CD14-positive monocyte (primary cell): ENCODE data around the gene B3GNT9. TPM values are rescaled to one million over a fixed set of nuclear protein-coding genes. Genes with fewer than 3 reads are reported as not detected.
A peak's percentile ranks its signal among the peaks of the same experiment; 100 is the strongest.
"Not testable (repeated sequence)": the region's sequence is repeated elsewhere in the genome, so short reads cannot be mapped to it uniquely, and the experiment has no call there.

Experiments
- DNase-seq, 3 donors: peaks; one replicate each; pipeline ENCODE4 v3.0.0-alpha.2; 2011 to 2022
- H2AFZ ChIP-seq: 2 replicates; pipeline ENCODE4 v1.6.0; 2012; ENCODE audit warnings: mild to moderate bottlenecking, low read depth, low read length, inconsistent platforms; ENCODE audit not compliant: insufficient read depth, poor library complexity, severe bottlenecking
- H3K27ac ChIP-seq, 2 donors: 1 replicate in 1 of 2; 2 replicates in 1 of 2; pipeline ENCODE4 v1.5.1; 2012 to 2013; ENCODE audit warnings: low read length in 2 of 2, control low read depth in 1 of 2, inconsistent platforms in 1 of 2, low read depth in 1 of 2, mild to moderate bottlenecking in 1 of 2
- H3K27me3 ChIP-seq, 2 donors: one replicate each; pipeline versions ENCODE4 v1.6.0 to v1.6.1; 2011 to 2013; ENCODE audit warnings: low read length in 2 of 2; ENCODE audit not compliant: control insufficient read depth in 2 of 2, insufficient read depth in 2 of 2
- H3K36me3 ChIP-seq, 2 donors: replicated peaks in 1 of 2; 1 replicate in 1 of 2; 2 replicates in 1 of 2; pipeline versions ENCODE4 v1.5.1 to v1.6.1; 2012 to 2013; ENCODE audit warnings: low read length in 2 of 2, control low read depth in 1 of 2, inconsistent platforms in 1 of 2, mild to moderate bottlenecking in 1 of 2; ENCODE audit not compliant: insufficient read depth in 2 of 2, control insufficient read depth in 1 of 2
- H3K4me1 ChIP-seq, 2 donors: 1 replicate in 1 of 2; 2 replicates in 1 of 2; pipeline versions ENCODE4 v1.5.1 to v1.6.1; 2012 to 2013; ENCODE audit warnings: low read length in 2 of 2, control low read depth in 1 of 2, inconsistent platforms in 1 of 2, mild to moderate bottlenecking in 1 of 2, moderate library complexity in 1 of 2; ENCODE audit not compliant: insufficient read depth in 2 of 2, control insufficient read depth in 1 of 2
- H3K4me2 ChIP-seq: replicated peaks from 2 replicates; pipeline ENCODE3; 2012; ENCODE audit warnings: low read length, moderate library complexity, mild to moderate bottlenecking; ENCODE audit not compliant: poor library complexity, severe bottlenecking; ENCODE audit errors: extremely low read depth
- H3K4me3 ChIP-seq, 3 experiments: fragments of 200-600 bp in 1 of 3; sonication (generic) in 1 of 3; replicated peaks in 1 of 3; 1 replicate in 2 of 3; 2 replicates in 1 of 3; pipeline ENCODE4 v1.5.1; 2011 to 2013; ENCODE audit warnings: low read length in 3 of 3, mild to moderate bottlenecking in 3 of 3, control low read depth in 2 of 3, low read depth in 2 of 3, inconsistent platforms in 1 of 3, moderate library complexity in 1 of 3
- H3K79me2 ChIP-seq: 2 replicates; pipeline ENCODE4 v1.6.0; 2012; ENCODE audit warnings: mild to moderate bottlenecking, control low read depth, inconsistent platforms, low read length, moderate library complexity; ENCODE audit not compliant: insufficient read depth
- H3K9ac ChIP-seq: 2 replicates; pipeline ENCODE4 v1.6.0; 2017; ENCODE audit warnings: low read length, mild to moderate bottlenecking; ENCODE audit not compliant: insufficient read depth, poor library complexity, severe bottlenecking
- H3K9me3 ChIP-seq, 2 donors: replicated peaks in 1 of 2; 1 replicate in 1 of 2; 2 replicates in 1 of 2; pipeline versions ENCODE4 v1.5.1 to v1.6.1; 2012 to 2013; ENCODE audit warnings: low read length in 2 of 2, control low read depth in 1 of 2; ENCODE audit not compliant: control insufficient read depth in 1 of 2, insufficient read depth in 1 of 2
- H4K20me1 ChIP-seq: 2 replicates; pipeline ENCODE4 v1.6.0; 2012; ENCODE audit warnings: mild to moderate bottlenecking, low read length, control low read depth, moderate library complexity; ENCODE audit not compliant: insufficient read depth
- H3K27ac Mint-ChIP-seq, 7 donors: one replicate each; pipeline ENCODE4 v1.8.0; 2020; ENCODE audit warnings: mild to moderate bottlenecking in 7 of 7, mixed read lengths in 7 of 7, moderate library complexity in 6 of 7, inconsistent platforms in 2 of 7
- H3K27me3 Mint-ChIP-seq, 3 donors: one replicate each; pipeline ENCODE4 v1.8.0; 2021 to 2022; ENCODE audit warnings: low read depth in 3 of 3, mild to moderate bottlenecking in 3 of 3, mixed read lengths in 3 of 3, moderate library complexity in 3 of 3, inconsistent platforms in 1 of 3
- H3K36me3 Mint-ChIP-seq, 2 donors: one replicate each; pipeline ENCODE4 v1.8.0; 2020; ENCODE audit warnings: mixed read lengths in 2 of 2, inconsistent platforms in 1 of 2, mild to moderate bottlenecking in 1 of 2
- H3K4me1 Mint-ChIP-seq: one replicate; pipeline ENCODE4 v1.8.0; 2020; ENCODE audit warnings: mild to moderate bottlenecking, mixed read lengths
- H3K4me3 Mint-ChIP-seq, 2 donors: one replicate each; pipeline ENCODE4 v1.8.0; 2020; ENCODE audit warnings: mild to moderate bottlenecking in 2 of 2, mixed read lengths in 2 of 2, moderate library complexity in 1 of 2
- H3K9me3 Mint-ChIP-seq, 7 donors: one replicate each; pipeline ENCODE4 v1.8.0; 2020 to 2022; ENCODE audit warnings: mixed read lengths in 7 of 7, mild to moderate bottlenecking in 6 of 7, moderate library complexity in 6 of 7, inconsistent platforms in 2 of 7
- WGBS: methylation state at CpG from one replicate; pipeline ENCODE4 v1.1.5; 2013; ENCODE audit warnings: missing lambda C conversion rate; ENCODE audit not compliant: insufficient coverage; 5-methylcytosine and 5-hydroxymethylcytosine counted together
- intact Hi-C, 2 donors: fragments of 100-400 bp; cut with micrococcal nuclease; formaldehyde crosslinking; loops; one replicate each; pipeline versions ENCODE4 v1.15.0 to v1.15.1; 2023
- polyA plus RNA-seq, 3 donors: library from polyadenylated mRNA; depleted of rRNA in 1 of 3; unstranded in 2 of 3; stranded (reverse) in 1 of 3; fragments of 300-500 nt in 2 of 3; fragments of >200 nt in 1 of 3; fragmentation: Illumina TruSeq in 2 of 3; gene quantifications; 1 replicate in 2 of 3; 2 replicates in 1 of 3; pipeline ENCODE4 v1.2.3, GENCODE V29; 2012 to 2021
- TF ChIP-seq, protein P1 (sequence below): fragments of 200-600 bp; IDR thresholded peaks from one replicate; pipeline ENCODE4 v1.8.0; 2022; ENCODE audit warnings: antibody characterized with exemption, mild to moderate bottlenecking

Gene B3GNT9
- polyA plus RNA-seq, 3 donors = 0.10 to 0.67 (median 0.20) TPM

GRCh38 chr16:67128887-67129286, 21.9 kb downstream of the B3GNT9 start:
- no peaks in the 10 kb centered on the region for H3K4me1 ChIP-seq
- no peak for DNase-seq
- intact Hi-C loops = no loop called here
- Mint-ChIP-seq H3K4me3 (no peak overlapping the region), H3K9me3 (peaks cover 0 to 2% (median 0%) of the 10 kb centered on the region in 7 donors), H3K27me3 (peaks cover 0 to 2% (median 2%) of the 10 kb centered on the region in 3 donors), H3K4me1 (no peaks in the 10 kb centered on the region), H3K36me3 (peaks cover 76 to 96% of the 10 kb centered on the region in 2 donors), H3K27ac (peak overlapping the region in 1 of 7 donors; percentile 43)
- peaks cover 84 to 99% of the 10 kb centered on the region in 2 donors for H3K36me3 ChIP-seq
- H3K79me2 ChIP-seq = peaks cover 7% of the 10 kb centered on the region
- no peak overlapping the region for H3K27ac ChIP-seq
- peaks cover 88% of the 10 kb centered on the region for H4K20me1 ChIP-seq
- no peak overlapping the region for H3K4me2 ChIP-seq
- H2AFZ ChIP-seq = no peak overlapping the region
- no peak overlapping the region for H3K9ac ChIP-seq
- TF ChIP-seq, protein P1, sequence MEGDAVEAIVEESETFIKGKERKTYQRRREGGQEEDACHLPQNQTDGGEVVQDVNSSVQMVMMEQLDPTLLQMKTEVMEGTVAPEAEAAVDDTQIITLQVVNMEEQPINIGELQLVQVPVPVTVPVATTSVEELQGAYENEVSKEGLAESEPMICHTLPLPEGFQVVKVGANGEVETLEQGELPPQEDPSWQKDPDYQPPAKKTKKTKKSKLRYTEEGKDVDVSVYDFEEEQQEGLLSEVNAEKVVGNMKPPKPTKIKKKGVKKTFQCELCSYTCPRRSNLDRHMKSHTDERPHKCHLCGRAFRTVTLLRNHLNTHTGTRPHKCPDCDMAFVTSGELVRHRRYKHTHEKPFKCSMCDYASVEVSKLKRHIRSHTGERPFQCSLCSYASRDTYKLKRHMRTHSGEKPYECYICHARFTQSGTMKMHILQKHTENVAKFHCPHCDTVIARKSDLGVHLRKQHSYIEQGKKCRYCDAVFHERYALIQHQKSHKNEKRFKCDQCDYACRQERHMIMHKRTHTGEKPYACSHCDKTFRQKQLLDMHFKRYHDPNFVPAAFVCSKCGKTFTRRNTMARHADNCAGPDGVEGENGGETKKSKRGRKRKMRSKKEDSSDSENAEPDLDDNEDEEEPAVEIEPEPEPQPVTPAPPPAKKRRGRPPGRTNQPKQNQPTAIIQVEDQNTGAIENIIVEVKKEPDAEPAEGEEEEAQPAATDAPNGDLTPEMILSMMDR = no peak
- no peak overlapping the region for H3K4me3 ChIP-seq
- H3K9me3 ChIP-seq = no peaks in the 10 kb centered on the region
- WGBS = 97% methylated on average over 3 of the region's 3 CpGs
- no peaks in the 10 kb centered on the region for H3K27me3 ChIP-seq

- Histone ChIP-seq H3K4me1 (no peaks in the 10 kb centered on the region), H4K20me1 (peaks cover 92% of the 10 kb centered on the region), H3K79me2 (peaks cover 10% of the 10 kb centered on the region), H3K36me3 (peaks cover 87 to 99% of the 10 kb centered on the region in 2 donors), H2AFZ (no peak overlapping the region), H3K27ac (no peak overlapping the region), H3K9me3 (no peaks in the 10 kb centered on the region), H3K27me3 (no peaks in the 10 kb centered on the region), H3K9ac (no peak overlapping the region), H3K4me3 (no peak overlapping the region), H3K4me2 (no peak overlapping the region)
- Mint-ChIP-seq H3K9me3 (peaks cover 0 to 2% (median 0%) of the 10 kb centered on the region in 7 donors), H3K4me3 (no peak overlapping the region), H3K4me1 (peaks cover 1% of the 10 kb centered on the region), H3K36me3 (peaks cover 78 to 96% of the 10 kb centered on the region in 2 donors), H3K27me3 (peaks cover 0 to 5% (median 2%) of the 10 kb centered on the region in 3 donors), H3K27ac (peak overlapping the region in 1 of 7 donors; percentile 43)
- intact Hi-C loops = no loop called here
- TF ChIP-seq, protein P1 = no peak
- no peak for DNase-seq
These were observed 22.4 kb downstream of the B3GNT9 start for GRCh38 chr16:67128417-67128816.

GRCh38 chr16:67122799-67123198, 28.0 kb downstream of the B3GNT9 start:
- peaks cover 69 to 92% of the 10 kb centered on the region in 2 donors for H3K36me3 Mint-ChIP-seq
- WGBS = 100% methylated on average over 2 of the region's 5 CpGs
- H3K9me3 Mint-ChIP-seq, H3K9me3 ChIP-seq, H3K4me1 ChIP-seq, H3K27me3 ChIP-seq, intact Hi-C loops, H3K27ac Mint-ChIP-seq, H3K27ac ChIP-seq, H3K4me3 Mint-ChIP-seq, H2AFZ ChIP-seq, H3K9ac ChIP-seq, H3K4me3 ChIP-seq, H3K4me1 Mint-ChIP-seq, DNase-seq, H3K27me3 Mint-ChIP-seq, H3K4me2 ChIP-seq: not testable (repeated sequence)
- H4K20me1 ChIP-seq = peaks cover 98% of the 10 kb centered on the region
- H3K79me2 ChIP-seq = peaks cover 52% of the 10 kb centered on the region
- H3K36me3 ChIP-seq = peaks cover 78 to 90% of the 10 kb centered on the region in 2 donors
